Spleen (tissue), 11 donors: Measurements from ENCODE around the gene VCL. TPM values are rescaled to one million over a fixed set of nuclear protein-coding genes. Genes with fewer than 3 reads are reported as not detected.
"Not testable (repeated sequence)": the region's sequence is repeated elsewhere in the genome, so short reads cannot be mapped to it uniquely, and the experiment has no call there.

ENCODE experiments used
- DNase-seq: peaks from one replicate; pipeline ENCODE4 v3.0.0-alpha.2; 2020
- H3K27ac ChIP-seq, 8 donors: fragments of 200-600 bp; sonication (generic) in 7 of 8; 1 replicate in 4 of 8; 2 replicates in 4 of 8; pipeline versions ENCODE4 v1.5.0 to v1.8.0; 2016 to 2021; ENCODE audit warnings: inconsistent platforms in 4 of 8, mild to moderate bottlenecking in 4 of 8, moderate library complexity in 1 of 8
- H3K27me3 ChIP-seq, 7 donors: fragments of 200-600 bp; sonication (generic) in 6 of 7; replicated peaks in 1 of 7; 1 replicate in 4 of 7; 2 replicates in 3 of 7; pipeline versions ENCODE4 v1.5.0 to v1.8.0; 2016 to 2021; ENCODE audit warnings: inconsistent platforms in 3 of 7, mild to moderate bottlenecking in 1 of 7
- H3K36me3 ChIP-seq, 6 donors: fragments of 200-600 bp; sonication (generic) in 5 of 6; 1 replicate in 4 of 6; 2 replicates in 2 of 6; pipeline versions ENCODE4 v1.5.0 to v1.8.0; 2016 to 2021; ENCODE audit warnings: inconsistent platforms in 2 of 6
- H3K4me1 ChIP-seq, 6 donors: fragments of 200-600 bp; sonication (generic) in 5 of 6; 1 replicate in 3 of 6; 2 replicates in 3 of 6; pipeline versions ENCODE4 v1.5.0 to v1.8.0; 2016 to 2021; ENCODE audit warnings: inconsistent platforms in 3 of 6
- H3K4me3 ChIP-seq, 8 donors: fragments of 200-600 bp; sonication (generic) in 7 of 8; 1 replicate in 4 of 8; 2 replicates in 4 of 8; pipeline versions ENCODE4 v1.5.0 to v1.8.0; 2016 to 2021; ENCODE audit warnings: inconsistent platforms in 4 of 8, mild to moderate bottlenecking in 4 of 8, moderate library complexity in 2 of 8
- H3K9me3 ChIP-seq, 8 donors: fragments of 200-600 bp; sonication (generic) in 7 of 8; 1 replicate in 4 of 8; 2 replicates in 4 of 8; pipeline versions ENCODE4 v1.5.0 to v1.8.0; 2016 to 2021; ENCODE audit warnings: inconsistent platforms in 4 of 8
- CTCF ChIP-seq, 11 experiments: fragments of 200-600 bp in 7 of 11; fragments of 450-650 bp in 4 of 11; sonication (generic) in 4 of 11; IDR thresholded peaks in 8 of 11; conservative IDR thresholded peaks in 3 of 11; 1 replicate in 7 of 11; 2 replicates in 4 of 11; pipeline versions ENCODE4 v1.4.0 to v1.8.0; 2016 to 2021; ENCODE audit warnings: antibody characterized with exemption in 11 of 11, inconsistent platforms in 4 of 11, mild to moderate bottlenecking in 1 of 11
- POLR2A ChIP-seq, 3 donors: fragments of 450-650 bp; IDR thresholded peaks; one replicate each; pipeline ENCODE4 v1.5.1; 2017; ENCODE audit warnings: antibody characterized with exemption in 3 of 3, mild to moderate bottlenecking in 1 of 3
- POLR2AphosphoS5 ChIP-seq, 3 donors: sonication (generic); formaldehyde crosslinking; IDR thresholded peaks; one replicate each; pipeline ENCODE4 v1.5.1; 2017; ENCODE audit warnings: antibody characterized with exemption in 3 of 3
- WGBS, 5 donors: extraction: QIAGEN DNeasy Blood & Tissue Kit in 3 of 5; methylation state at CpG; one replicate each; pipeline versions ENCODE4 v1.1.5 to v1.1.7; 2013 to 2018; 5-methylcytosine and 5-hydroxymethylcytosine counted together
- intact Hi-C: fragments of 100-400 bp; cut with DNase I; formaldehyde crosslinking; loops from one replicate; pipeline ENCODE4 v1.15.0; 2023; ENCODE audit warnings: low total_unique reads
- polyA plus RNA-seq, 3 donors: library from polyadenylated mRNA; stranded (reverse); fragments of 200-250 nt; gene quantifications; one replicate each; pipeline ENCODE4 v1.2.1, GENCODE V29; 2013
- total RNA-seq, 7 donors: library from RNA; depleted of rRNA in 3 of 7; stranded (reverse); fragments of >200 nt in 3 of 7; fragmentation: NEBNext Ultra II Directional in 4 of 7; extraction: Animal tissue kit (Norgen Biotek cat#: 25700) in 4 of 7; gene quantifications; one replicate each; pipeline versions ENCODE4 v1.1.0 to v1.2.1, GENCODE V29; 2016 to 2021
- donor health status: healthy with polysubstance abuse.
- donor health status: DM: no; HTN: no; CAD: no; lungs with moderate emphysema.
- donor health status: DM: no; HTN: no; CAD: no.
- donor health status: Bipolar disorder and iron deficiency.
- donor health status: healthy.
- donor health status: DM: no; HTN: no; CAD: no.
- donor health status: DM: yes; HTN: yes; CAD: no.

The VCL gene
- total and polyA plus RNA-seq, 10 donors = 8.8 to 214 (median 77.6) TPM

GRCh38 chr10:74056050-74056818 is 58.3 kb downstream of the VCL start:
- WGBS, 5 donors = 49 to 77% (median 58%) methylated on average over 2 of the region's 2 CpGs
- Histone ChIP-seq H3K4me1 (peaks cover 30 to 59% (median 40%) of the 10 kb centered on the region in 6 donors), H3K4me3 (no peak overlapping the region)

GRCh38 chr10:74058071-74058470 is 60.2 kb downstream of the VCL start:
- 9 to 19% (median 11%) methylated on average over 4 of the region's 4 CpGs for WGBS, 5 donors
- peaks cover 30 to 55% (median 40%) of the 10 kb centered on the region in 6 donors for H3K4me1 ChIP-seq

More at GRCh38 chr10:74056050-74056818, 58.3 kb downstream of the VCL start:
- Histone ChIP-seq H3K27ac (peak overlapping the region in 7 of 8 donors; percentile 22 to 75 (median 59)), H3K9me3 (no peaks in the 10 kb centered on the region), H3K36me3 (no peaks in the 10 kb centered on the region), H3K27me3 (no peaks in the 10 kb centered on the region)
- TF ChIP-seq CTCF (IDR thresholded peaks at IDR 0.05 in 8 of 11, conservative IDR thresholded peaks at IDR 0.05 in 3 of 11) (no peak), POLR2A (IDR thresholded peaks at IDR 0.05) (no peak), POLR2AphosphoS5 (IDR thresholded peaks at IDR 0.05) (no peak)
- DNase-seq = no peak
- intact Hi-C loops = no loop called here

GRCh38 chr10:74058658-74059057 is 60.7 kb downstream of the VCL start:
- H3K27me3 ChIP-seq = no peaks in the 10 kb centered on the region
- peaks cover 30 to 52% (median 40%) of the 10 kb centered on the region in 6 donors for H3K4me1 ChIP-seq
- no peak overlapping the region for H3K4me3 ChIP-seq
- DNase-seq = no peak
- intact Hi-C loops = no loop called here
- TF ChIP-seq POLR2A (IDR thresholded peaks at IDR 0.05) = no peak
- TF ChIP-seq POLR2AphosphoS5 (IDR thresholded peaks at IDR 0.05) = no peak
- no peak for TF ChIP-seq CTCF (IDR thresholded peaks at IDR 0.05 in 8 of 11, conservative IDR thresholded peaks at IDR 0.05 in 3 of 11)
- H3K27ac ChIP-seq = peak overlapping the region in 3 of 8 donors; percentile 23 to 75 (median 59)
- 32 to 46% (median 41%) methylated on average over 7 of the region's 7 CpGs for WGBS, 5 donors
- H3K9me3 ChIP-seq = peaks cover 0 to 9% (median 6%) of the 10 kb centered on the region in 8 donors
- H3K36me3 ChIP-seq = peaks cover 0 to 17% (median 3%) of the 10 kb centered on the region in 6 donors

More at GRCh38 chr10:74058071-74058470, 60.2 kb downstream of the VCL start:
- intact Hi-C loops = no loop called here
- no peak for DNase-seq
- TF ChIP-seq POLR2A (IDR thresholded peaks at IDR 0.05) (no peak), POLR2AphosphoS5 (IDR thresholded peaks at IDR 0.05) (no peak), CTCF (IDR thresholded peaks at IDR 0.05 in 8 of 11, conservative IDR thresholded peaks at IDR 0.05 in 3 of 11) (no peak)
- H3K4me3 ChIP-seq = no peak overlapping the region
- peaks cover 0 to 11% (median 0%) of the 10 kb centered on the region in 6 donors for H3K36me3 ChIP-seq
- peaks cover 0 to 4% (median 1%) of the 10 kb centered on the region in 8 donors for H3K9me3 ChIP-seq
- H3K27ac ChIP-seq = peak overlapping the region in 3 of 8 donors; percentile 59 to 75 (median 60)
- H3K27me3 ChIP-seq = no peaks in the 10 kb centered on the region

- intact Hi-C loops = no loop called here
- no peak overlapping the region for H3K4me3 ChIP-seq
- peaks cover 0 to 40% (median 5%) of the 10 kb centered on the region in 6 donors for H3K36me3 ChIP-seq
These were observed 63.2 kb downstream of the VCL start for GRCh38 chr10:74061104-74061503.

GRCh38 chr10:74061978-74062377 is 64.1 kb downstream of the VCL start:
- peaks cover 17 to 31% (median 24%) of the 10 kb centered on the region in 6 donors for H3K4me1 ChIP-seq
- intact Hi-C loops, H3K27ac ChIP-seq, DNase-seq, H3K4me3 ChIP-seq, H3K27me3 ChIP-seq: not testable (repeated sequence)
- H3K36me3 ChIP-seq = peaks cover 0 to 43% (median 5%) of the 10 kb centered on the region in 6 donors
- peaks cover 0 to 10% (median 6%) of the 10 kb centered on the region in 8 donors for H3K9me3 ChIP-seq
- 93 to 100% (median 98%) methylated on average over 2 of the region's 2 CpGs for WGBS, 5 donors

More at GRCh38 chr10:74061104-74061503, 63.2 kb downstream of the VCL start:
- H3K27me3 ChIP-seq = no peaks in the 10 kb centered on the region
- TF ChIP-seq POLR2A (IDR thresholded peaks at IDR 0.05) (no peak), POLR2AphosphoS5 (IDR thresholded peaks at IDR 0.05) (no peak), CTCF (IDR thresholded peaks at IDR 0.05 in 8 of 11, conservative IDR thresholded peaks at IDR 0.05 in 3 of 11) (no peak)
- no peak for DNase-seq
- H3K9me3 ChIP-seq = peaks cover 0 to 10% (median 6%) of the 10 kb centered on the region in 8 donors
- H3K27ac ChIP-seq = no peak overlapping the region
- H3K4me1 ChIP-seq = peaks cover 26 to 40% (median 32%) of the 10 kb centered on the region in 6 donors
